AG09309 (cell line): Measurements from ENCODE around the gene ZNF804B.

ENCODE experiments used
- DNase-seq: peaks from one replicate; pipeline ENCODE4 v3.0.0-alpha.2; 2010; ENCODE audit warnings: low read depth
- H3K4me3 ChIP-seq: 2 replicates; pipeline ENCODE4 v1.5.1; 2011; ENCODE audit warnings: mild to moderate bottlenecking, low read depth, low read length, moderate library complexity; ENCODE audit not compliant: control insufficient read depth
- CTCF ChIP-seq: IDR thresholded peaks from 2 replicates; pipeline ENCODE4 v1.5.1; 2011; ENCODE audit warnings: mild to moderate bottlenecking, low read depth, low read length, inconsistent platforms; ENCODE audit not compliant: insufficient read depth, control insufficient read depth; ENCODE audit errors: missing control alignments

The ZNF804B gene

GRCh38 chr7:88758381-88759229, 895 bp upstream of the ZNF804B start:
- H3K4me3 ChIP-seq, result no peak overlapping the region
- no peak for TF ChIP-seq CTCF
- no peak for DNase-seq

- TF ChIP-seq CTCF, result no peak
- H3K4me3 ChIP-seq, result no peak overlapping the region
- DNase-seq, result no peak
These were observed 626 bp downstream of the ZNF804B start for GRCh38 chr7:88760136-88760515.

GRCh38 chr7:88761779-88762178, 2.3 kb downstream of the ZNF804B start:
- no peak for DNase-seq
- TF ChIP-seq CTCF, result no peak
- H3K4me3 ChIP-seq, result no peak overlapping the region

GRCh38 chr7:88771417-88771816, 11.9 kb downstream of the ZNF804B start:
- no peak for DNase-seq
- H3K4me3 ChIP-seq, result no peak overlapping the region
- TF ChIP-seq CTCF, result no peak

- no peak overlapping the region for H3K4me3 ChIP-seq
- no peak for DNase-seq
- no peak for TF ChIP-seq CTCF
These were observed 13.3 kb downstream of the ZNF804B start for GRCh38 chr7:88772776-88773175.

- H3K4me3 ChIP-seq, result no peak overlapping the region
- DNase-seq, result no peak
- TF ChIP-seq CTCF, result no peak
These were observed 16.3 kb downstream of the ZNF804B start for GRCh38 chr7:88775838-88776237.
